GM18951 (cell line): ENCODE measurements around the gene TUBA4B.

ENCODE experiments used
- POLR2A ChIP-seq: IDR thresholded peaks from 4 replicates; pipeline ENCODE4 v1.6.1; 2011; ENCODE audit warnings: mild to moderate bottlenecking; ENCODE audit not compliant: insufficient read length, insufficient read depth; ENCODE audit errors: extremely low read depth
- in situ Hi-C: fragments of 300-500 bp; cut with MboI; formaldehyde crosslinking; loops from one replicate; pipeline ENCODE4 v1.12.0; 2022; ENCODE audit warnings: low sequenced_read_pairs, mixed read lengths, inconsistent platforms; ENCODE audit not compliant: unreplicated experiment

Gene TUBA4B

DNA sequence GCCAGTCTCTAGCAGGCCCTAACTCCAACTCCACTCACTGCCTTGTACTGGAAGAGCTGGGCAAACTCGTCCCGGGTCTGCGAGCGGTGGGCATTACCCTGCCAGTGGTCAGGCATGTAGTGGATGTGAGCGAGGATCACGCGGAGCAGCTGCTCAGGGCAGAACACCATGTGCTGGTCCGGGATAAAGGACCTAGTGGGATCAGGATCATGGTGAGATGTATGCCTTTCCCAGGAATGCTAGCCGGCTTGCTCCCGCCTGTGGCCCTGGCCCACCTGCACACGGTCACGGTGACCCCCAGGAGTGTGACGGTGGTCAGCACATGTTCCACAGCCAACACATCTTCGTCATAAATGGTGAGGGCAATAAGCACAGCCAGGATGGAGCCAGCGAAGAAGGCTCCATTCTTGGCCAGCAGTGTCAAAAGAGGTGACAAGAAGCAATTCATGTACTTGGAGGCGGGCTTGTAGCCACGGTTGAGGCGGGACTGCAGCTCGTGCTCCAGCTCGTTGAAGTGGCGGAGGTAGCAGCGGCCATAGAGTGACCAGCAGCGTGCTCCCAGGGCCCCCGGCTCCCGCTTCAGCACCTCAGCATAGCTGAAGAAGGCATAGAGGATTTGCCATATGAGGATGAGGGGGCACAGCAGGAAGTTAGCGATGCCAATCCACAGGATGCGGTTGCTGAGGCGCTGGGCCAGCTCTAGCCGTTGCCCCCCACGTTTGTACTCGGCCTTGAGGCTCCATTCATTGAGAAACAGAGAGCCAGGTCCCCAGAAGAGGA, 29.0 kb upstream of the TUBA4B start:
- in situ Hi-C loops: no loop called here
- no peak for TF ChIP-seq POLR2A

DNA sequence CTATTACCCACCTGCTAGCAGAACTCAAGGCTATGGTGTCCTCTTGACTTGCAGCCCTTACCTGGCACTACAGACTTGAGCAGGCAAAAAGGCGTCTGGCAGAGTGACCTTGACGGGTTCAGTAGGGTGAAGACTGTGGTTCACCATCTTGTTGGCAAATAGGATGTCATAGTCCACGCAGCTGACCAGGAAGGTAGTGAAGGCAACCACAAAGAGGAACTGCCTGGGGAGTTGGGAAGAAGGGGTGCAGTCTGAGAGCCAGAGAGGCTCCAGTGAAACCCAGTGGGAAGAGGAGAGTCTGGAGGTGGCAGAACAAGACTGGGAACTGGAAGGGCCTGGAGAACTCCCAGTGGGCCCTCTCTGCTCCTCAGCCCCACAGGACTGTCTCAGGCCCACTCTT, 27.7 kb upstream of the TUBA4B start:
- no peak for TF ChIP-seq POLR2A
- in situ Hi-C loops: no loop called here

DNA sequence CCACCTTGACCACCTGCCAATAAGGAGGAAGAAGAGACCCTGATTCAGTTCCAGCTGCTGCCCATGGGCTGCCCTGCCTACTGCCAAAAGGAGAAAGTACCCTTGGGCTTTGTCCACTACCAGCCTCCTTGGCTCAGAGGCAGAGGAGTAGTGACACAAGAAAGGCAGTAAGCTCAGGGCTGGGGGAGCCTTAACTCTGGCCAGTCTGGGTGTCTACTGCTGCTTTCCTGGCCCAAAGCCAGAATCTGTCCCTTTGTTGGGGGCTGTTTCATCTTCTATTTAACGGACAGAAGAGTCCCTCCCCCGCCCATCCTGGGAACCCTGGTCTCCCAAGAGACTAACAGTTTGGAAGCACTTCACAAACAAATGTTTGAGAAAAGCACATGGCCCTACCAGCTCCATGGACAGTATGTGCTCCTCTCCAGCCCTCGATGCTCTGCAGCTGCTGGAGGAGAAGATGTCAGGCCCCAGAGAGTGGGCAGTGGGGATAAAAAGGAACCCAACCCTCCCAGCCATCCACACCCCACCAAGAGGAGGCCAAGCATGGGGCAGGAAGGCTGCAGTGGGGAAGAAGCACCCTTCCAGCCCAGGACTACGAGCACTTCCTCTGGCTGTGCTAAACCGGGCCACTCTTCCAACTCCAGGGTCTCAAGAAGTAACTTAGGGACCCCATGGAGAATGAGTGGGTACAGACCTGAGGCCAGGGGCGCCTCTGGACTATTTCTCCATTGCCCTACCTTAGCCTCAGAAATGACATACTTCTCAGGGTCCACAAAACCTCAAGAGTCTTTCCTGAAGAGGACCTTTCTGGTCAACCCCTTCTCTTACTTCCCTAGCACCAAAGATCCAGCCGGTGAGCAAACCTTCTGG, 24.8 kb upstream of the TUBA4B start:
- no peak for TF ChIP-seq POLR2A
- in situ Hi-C loops: no loop called here

DNA sequence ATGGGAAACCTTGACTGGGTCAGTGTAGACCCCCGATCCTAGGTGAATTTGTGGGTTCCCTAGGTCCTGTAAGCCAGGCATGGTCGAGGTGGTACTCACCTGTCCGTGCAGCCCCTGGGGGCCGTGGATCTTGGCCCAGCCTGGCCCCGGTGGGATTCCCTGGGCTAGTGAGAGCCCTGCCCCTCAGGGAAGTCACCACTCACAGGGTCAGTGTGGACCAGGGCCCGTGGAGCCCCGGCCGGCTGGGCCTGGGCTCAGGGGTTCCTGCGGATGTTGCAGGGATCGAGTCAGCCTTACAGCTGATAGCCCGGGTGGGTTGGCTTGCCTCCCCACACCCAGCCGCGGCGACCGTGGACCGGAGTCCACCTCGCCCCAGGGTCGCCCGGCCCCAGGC, 24.1 kb upstream of the TUBA4B start:
- in situ Hi-C loops: no loop called here
- no peak for TF ChIP-seq POLR2A

DNA sequence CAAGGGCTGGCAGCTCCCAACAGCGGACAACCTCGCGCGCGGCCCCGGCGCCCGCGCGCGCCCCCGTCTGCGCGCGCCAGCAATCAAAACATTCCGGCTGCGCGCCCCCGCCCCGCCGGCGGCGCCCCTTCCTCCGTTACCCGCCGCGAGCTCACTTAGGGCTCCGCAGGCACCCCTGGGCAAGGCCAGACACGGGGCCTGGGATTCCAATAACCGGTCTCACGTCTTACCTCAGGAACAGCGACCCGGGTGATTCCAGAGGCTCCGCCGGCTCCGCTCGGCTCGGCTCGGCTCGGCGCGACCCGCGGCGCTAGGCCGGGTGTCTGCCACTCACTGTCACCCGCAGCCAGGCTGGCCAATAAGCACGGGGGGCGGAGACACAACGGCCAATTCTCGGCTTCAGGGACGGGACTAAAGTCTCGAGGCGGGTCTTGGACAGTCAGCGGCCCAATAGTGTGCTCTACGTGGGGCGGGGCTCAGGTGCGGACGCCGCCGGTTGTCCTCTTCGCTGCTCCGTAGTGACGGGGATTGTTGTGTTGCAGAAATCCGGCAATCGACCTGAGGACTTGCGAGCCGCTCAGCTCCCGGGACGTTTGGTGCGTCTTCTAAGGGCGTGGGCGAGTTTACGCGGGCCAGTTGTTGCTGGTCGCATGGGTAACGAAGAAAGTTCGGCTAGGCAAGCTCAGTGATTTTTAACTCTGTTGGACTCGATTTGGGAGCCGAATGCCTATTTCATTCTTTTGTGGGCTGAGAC, 23.6 kb upstream of the TUBA4B start, which contains the start of the genes ANKZF1 and ATG9A:
Gene ANKZF1 (plus strand): TSS at position 502 of the 754 bp plus-strand sequence. CDS start 452 bp downstream, outside the sequence.
Gene ATG9A (minus strand): TSS at position 332 of the 754 bp plus-strand sequence. CDS start 1,612 bp downstream, outside the sequence.
- peak; percentile 77 for TF ChIP-seq POLR2A
- in situ Hi-C loops: no loop called here

DNA sequence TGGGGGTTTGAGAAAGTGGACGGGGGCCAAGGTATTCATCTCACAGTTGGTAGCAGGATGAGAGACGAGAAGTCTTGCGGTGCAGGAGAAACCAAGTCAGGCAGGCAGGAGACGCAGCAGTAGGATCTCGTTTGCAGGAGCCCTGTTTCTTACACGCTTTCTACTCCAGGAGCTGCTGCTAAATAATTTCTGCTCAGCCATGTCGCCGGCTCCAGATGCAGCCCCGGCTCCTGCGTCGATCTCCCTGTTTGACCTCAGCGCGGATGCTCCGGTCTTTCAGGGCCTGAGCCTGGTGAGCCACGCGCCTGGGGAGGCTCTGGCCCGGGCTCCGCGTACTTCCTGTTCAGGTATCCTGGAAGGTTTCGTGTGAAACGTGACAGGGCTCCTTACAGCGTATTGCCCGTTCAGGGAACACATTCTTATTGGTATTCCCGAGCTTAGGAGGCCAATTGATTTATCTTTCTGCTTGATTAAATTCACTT, 22.9 kb upstream of the TUBA4B start:
- no peak for TF ChIP-seq POLR2A
- in situ Hi-C loops: no loop called here

DNA sequence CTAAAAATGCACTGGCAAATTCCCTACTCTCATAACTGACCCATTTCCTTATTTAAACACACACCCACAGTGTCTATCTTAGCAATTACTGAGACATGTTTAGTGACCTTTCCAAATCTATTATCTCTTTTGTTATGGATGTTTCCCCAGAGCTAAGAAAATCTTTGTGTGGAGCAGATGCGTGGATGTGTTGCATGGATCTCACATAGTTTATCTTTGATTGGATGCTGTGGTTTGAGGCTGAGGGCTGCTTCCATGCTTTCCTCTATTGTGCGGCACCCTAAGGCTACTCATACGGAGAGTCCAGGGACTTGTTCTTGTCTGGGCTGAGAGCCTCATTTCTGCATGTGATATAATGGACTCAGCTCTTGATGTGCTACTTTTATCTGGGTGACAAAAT, 18.7 kb upstream of the TUBA4B start:
- TF ChIP-seq POLR2A: no peak

DNA sequence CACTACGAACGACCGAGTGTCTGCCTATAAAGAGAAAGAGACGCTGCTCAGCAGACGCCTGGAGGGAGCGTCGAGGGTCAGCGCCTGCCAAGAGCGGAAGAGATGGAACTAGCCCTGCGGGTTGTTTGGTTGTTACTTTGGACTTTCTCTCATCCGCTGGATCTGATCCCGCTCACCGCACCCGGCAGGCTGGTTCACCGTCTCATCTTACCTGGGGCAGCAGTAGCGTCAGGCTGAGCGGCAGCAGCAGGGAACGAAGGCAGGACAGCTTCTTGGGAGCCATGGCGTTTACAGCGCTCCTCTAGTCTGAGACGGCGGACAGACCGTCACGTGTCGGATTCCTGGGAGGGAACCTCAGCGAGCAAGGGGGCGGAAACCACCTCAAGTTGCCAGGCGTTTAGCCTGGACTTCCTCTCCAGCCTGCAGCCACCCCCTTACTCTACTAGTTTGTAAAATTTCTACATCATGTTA, 9.7 kb upstream of the TUBA4B start:
- in situ Hi-C loops: no loop called here
- no peak for TF ChIP-seq POLR2A

More for the DNA sequence above, 18.7 kb upstream of the TUBA4B start:
- in situ Hi-C loops: no loop called here

DNA sequence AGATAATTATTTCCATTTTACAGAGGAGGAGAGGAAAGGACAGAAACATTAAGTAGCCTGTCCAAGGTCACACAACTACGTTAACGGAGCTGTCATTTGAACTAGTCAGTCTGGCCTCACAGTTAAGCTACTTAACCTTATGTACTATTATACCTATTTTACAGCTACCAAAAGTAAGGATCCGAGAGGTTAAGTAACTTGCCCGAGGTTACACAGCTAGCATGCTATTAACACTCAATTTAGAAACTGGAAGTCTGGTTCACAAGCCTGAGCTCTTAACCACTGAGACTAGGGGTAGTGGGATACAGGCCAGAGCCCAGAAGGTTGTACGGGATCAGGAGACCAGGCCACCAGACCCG, 8.3 kb upstream of the TUBA4B start:
- in situ Hi-C loops: no loop called here

DNA sequence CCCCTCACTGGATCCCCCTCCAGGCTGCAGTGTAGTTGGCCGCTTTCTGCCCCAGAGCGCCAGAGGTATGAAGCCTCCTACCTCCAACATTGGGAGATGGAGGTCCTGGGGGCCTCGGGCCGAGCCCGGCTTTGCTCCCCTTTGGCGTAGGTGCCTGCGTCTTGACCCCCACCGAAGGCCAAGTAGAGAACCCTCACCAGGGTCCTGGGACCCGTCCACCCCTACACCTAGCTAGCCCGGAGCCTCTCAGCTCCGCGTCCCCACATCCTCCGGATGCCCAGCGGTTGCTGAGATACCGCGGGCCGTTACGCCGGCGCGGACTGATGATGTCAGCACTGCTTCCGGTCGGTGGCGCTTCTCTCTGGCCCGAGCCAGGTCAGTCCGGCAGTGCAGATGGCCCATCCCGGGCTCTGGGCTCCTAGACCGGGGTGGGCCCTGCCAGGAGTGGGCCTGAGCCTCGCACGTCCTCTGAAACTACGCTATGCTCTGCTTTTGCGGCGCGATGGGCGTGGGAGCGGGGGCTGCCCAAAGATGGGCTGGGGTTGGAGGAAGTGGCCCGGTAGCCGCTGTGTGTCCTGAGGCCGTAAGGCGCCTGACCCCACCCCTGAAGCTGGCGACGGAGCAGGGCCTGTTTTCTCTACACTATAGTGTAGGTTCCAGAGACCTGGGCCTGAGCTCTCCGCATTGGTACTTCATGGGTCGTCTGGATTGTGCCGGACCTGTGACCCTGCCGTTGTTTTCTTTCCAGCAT, 7.7 kb upstream of the TUBA4B start, which contains the start of the genes GLB1L and STK16:
Gene GLB1L (minus strand): TSS at position 297 of the 751 bp plus-strand sequence. CDS start 1,871 bp downstream, outside the sequence.
Gene STK16 (plus strand): TSS at position 332 of the 751 bp plus-strand sequence. CDS start 521 bp downstream, outside the sequence.
- peak; percentile 92 for TF ChIP-seq POLR2A
- in situ Hi-C loops: no loop called here

More for the DNA sequence above, 8.3 kb upstream of the TUBA4B start:
- no peak for TF ChIP-seq POLR2A

DNA sequence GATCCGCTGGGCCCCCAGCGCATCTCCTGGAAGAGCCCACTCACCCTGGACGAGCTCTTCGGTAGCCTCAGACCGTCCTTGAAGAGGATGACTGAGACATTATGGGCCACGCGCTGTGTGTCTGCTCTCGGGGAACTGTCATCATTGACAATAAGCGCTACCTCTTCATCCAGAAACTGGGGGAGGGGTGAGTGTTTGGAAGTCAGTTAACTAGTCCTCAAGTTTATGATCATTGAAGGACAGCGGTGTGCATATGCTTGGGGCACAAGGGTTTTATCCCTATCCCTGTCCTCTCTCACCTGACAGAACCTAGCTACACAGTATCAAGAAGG, 7.2 kb upstream of the TUBA4B start:
- in situ Hi-C loops: no loop called here
- TF ChIP-seq POLR2A: no peak

DNA sequence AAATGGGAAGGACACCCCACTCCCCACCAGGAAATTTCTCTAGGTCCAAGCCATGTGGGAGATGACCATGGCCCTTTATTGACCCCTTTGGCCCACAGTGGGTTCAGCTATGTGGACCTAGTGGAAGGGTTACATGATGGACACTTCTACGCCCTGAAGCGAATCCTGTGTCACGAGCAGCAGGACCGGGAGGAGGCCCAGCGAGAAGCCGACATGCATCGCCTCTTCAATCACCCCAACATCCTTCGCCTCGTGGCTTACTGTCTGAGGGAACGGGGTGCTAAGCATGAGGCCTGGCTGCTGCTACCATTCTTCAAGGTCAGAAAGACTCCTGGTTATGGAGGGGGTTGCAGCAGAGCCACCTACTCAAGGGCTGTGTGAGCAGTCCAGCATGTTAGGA, 6.5 kb upstream of the TUBA4B start:
- TF ChIP-seq POLR2A: no peak
- in situ Hi-C loops: no loop called here
